ENCODE measurements around the gene AHNAK2.

The AHNAK2 gene

DNA sequence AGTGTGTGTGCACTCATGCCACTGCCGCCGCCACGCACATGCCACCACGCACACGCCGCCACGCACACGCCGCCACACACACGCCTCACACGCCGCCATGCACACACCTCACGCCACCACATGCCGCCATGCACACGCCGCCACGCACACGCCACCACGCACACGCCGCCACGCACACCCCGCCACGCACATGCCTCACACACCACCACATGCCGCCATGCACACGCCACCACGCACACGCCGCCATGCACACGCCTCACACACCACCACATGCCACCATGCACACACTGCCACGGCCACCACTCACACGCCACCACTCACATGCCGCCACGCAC is 13.7 kb upstream of the AHNAK2 start:
- DNase-seq (ENCODE audit: low read depth), result no peak
- H3K4me3 ChIP-seq (ENCODE audit: low read depth, low read length), result no peak overlapping the region
- TF ChIP-seq MYC (IDR thresholded peaks at IDR 0.05; ENCODE audit: low read depth, low read length) (no peak), POLR2A (IDR thresholded peaks at IDR 0.05; ENCODE audit: extremely low read depth, insufficient read length) (no peak)
- TF ChIP-seq, protein P1, sequence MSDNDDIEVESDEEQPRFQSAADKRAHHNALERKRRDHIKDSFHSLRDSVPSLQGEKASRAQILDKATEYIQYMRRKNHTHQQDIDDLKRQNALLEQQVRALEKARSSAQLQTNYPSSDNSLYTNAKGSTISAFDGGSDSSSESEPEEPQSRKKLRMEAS (IDR thresholded peaks at IDR 0.05; ENCODE audit: low read depth, low read length), result no peak
- TF ChIP-seq, protein P2, sequence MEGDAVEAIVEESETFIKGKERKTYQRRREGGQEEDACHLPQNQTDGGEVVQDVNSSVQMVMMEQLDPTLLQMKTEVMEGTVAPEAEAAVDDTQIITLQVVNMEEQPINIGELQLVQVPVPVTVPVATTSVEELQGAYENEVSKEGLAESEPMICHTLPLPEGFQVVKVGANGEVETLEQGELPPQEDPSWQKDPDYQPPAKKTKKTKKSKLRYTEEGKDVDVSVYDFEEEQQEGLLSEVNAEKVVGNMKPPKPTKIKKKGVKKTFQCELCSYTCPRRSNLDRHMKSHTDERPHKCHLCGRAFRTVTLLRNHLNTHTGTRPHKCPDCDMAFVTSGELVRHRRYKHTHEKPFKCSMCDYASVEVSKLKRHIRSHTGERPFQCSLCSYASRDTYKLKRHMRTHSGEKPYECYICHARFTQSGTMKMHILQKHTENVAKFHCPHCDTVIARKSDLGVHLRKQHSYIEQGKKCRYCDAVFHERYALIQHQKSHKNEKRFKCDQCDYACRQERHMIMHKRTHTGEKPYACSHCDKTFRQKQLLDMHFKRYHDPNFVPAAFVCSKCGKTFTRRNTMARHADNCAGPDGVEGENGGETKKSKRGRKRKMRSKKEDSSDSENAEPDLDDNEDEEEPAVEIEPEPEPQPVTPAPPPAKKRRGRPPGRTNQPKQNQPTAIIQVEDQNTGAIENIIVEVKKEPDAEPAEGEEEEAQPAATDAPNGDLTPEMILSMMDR (IDR thresholded peaks at IDR 0.05; ENCODE audit: low read depth, low read length), result no peak

DNA sequence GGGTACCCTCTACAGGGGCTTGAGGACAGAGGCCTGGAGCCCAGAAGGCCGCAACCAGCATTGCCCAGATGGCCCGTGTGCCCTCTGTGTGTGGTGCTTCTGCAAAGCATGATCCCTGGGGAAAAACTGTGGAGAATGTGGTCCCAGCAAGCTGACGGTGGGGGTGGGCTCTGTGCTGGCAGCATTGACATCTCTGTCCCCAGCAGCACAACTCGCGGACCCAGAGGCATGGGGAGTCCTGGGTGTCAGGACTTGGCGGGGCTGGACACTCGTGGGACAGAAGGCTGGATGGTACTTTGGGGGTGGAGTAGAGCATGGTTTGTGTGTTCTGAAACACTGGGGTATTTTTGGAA is 11.8 kb upstream of the AHNAK2 start:
- TF ChIP-seq, protein P1 (IDR thresholded peaks at IDR 0.05; ENCODE audit: low read depth, low read length), result no peak
- TF ChIP-seq POLR2A (IDR thresholded peaks at IDR 0.05; ENCODE audit: extremely low read depth, insufficient read length) (no peak), MYC (IDR thresholded peaks at IDR 0.05; ENCODE audit: low read depth, low read length) (no peak)
- TF ChIP-seq, protein P2 (IDR thresholded peaks at IDR 0.05; ENCODE audit: low read depth, low read length), result no peak
- DNase-seq (ENCODE audit: low read depth), result no peak
- H3K4me3 ChIP-seq (ENCODE audit: low read depth, low read length), result no peak overlapping the region

DNA sequence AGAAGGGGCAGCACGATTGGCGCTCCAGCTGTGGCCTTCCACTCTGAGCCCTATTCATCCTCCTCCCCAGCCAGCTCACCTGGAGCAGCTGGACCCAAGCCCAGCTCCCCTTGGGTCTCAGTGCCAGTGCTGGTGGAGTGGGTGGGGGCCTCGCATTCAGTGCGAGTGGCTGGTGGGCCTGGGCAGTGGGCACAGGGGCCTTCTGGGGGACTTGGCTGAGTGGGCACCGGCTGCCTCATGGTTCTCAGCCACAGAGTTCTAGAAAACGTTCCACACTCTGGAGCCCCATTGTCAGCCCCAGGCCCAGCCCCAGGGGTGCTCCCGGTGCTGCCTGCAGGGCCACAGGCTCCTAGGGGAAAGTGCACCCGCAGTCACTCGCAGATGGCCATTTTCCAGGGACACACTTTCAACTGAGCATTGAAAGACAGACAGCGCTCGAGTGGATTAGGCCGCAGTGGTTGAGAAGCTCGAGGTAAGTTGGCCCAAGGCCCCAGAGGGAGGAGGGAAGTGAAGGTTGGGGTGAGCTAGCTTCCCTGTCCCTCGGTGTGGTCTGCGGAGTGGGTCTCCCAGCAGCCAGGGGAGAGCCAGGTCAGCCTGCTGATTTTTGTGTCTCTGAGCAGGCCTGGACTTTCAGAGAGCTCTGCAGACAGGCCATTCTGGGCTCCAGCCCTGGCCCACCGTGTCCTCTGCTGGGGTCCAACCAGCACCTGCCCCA is 11.2 kb upstream of the AHNAK2 start:
- DNase-seq (ENCODE audit: low read depth), result no peak
- H3K4me3 ChIP-seq (ENCODE audit: low read depth, low read length), result no peak overlapping the region
- TF ChIP-seq, protein P1 (IDR thresholded peaks at IDR 0.05; ENCODE audit: low read depth, low read length), result no peak
- TF ChIP-seq, protein P2 (IDR thresholded peaks at IDR 0.05; ENCODE audit: low read depth, low read length), result no peak
- TF ChIP-seq POLR2A (IDR thresholded peaks at IDR 0.05; ENCODE audit: extremely low read depth, insufficient read length), result no peak

DNA sequence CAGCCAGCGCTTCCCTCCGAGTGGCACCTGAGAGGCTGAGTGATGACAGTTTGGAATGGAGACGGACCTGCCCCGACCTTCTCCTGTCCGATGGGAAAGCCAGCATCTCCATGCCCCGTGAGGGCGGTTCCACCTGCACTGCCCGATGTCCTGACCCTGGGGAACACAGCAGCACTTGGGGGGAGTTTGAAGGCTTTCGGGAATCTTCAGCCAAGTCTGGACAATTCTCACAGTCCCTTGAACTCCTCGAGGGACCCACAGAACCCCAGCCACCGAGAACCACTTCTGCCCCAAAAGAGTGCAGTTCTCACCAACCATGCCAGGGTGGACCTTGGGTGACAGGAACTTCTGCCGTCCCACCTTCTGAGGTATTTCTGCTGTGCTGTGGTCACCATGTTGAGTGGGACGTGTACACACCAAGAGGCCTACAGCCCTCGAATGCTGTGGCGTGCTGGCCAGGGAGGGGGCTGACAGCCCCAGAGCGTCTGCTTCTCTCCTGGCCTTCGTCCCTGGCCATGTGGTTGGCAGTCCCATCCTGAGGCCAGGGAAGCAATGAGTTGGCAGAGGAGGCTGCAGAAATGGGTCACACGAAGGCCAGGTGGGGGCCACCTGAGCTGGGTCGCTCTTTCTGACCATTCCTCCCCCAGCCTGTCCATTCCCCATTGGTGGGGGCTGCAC is 8.5 kb upstream of the AHNAK2 start:
- TF ChIP-seq, protein P2 (IDR thresholded peaks at IDR 0.05; ENCODE audit: low read depth, low read length), result no peak
- TF ChIP-seq MYC (IDR thresholded peaks at IDR 0.05; ENCODE audit: low read depth, low read length) (no peak), POLR2A (IDR thresholded peaks at IDR 0.05; ENCODE audit: extremely low read depth, insufficient read length) (no peak)
- TF ChIP-seq, protein P1 (IDR thresholded peaks at IDR 0.05; ENCODE audit: low read depth, low read length), result no peak
- peak overlapping the region; percentile 52 for H3K4me3 ChIP-seq (ENCODE audit: low read depth, low read length)

DNA sequence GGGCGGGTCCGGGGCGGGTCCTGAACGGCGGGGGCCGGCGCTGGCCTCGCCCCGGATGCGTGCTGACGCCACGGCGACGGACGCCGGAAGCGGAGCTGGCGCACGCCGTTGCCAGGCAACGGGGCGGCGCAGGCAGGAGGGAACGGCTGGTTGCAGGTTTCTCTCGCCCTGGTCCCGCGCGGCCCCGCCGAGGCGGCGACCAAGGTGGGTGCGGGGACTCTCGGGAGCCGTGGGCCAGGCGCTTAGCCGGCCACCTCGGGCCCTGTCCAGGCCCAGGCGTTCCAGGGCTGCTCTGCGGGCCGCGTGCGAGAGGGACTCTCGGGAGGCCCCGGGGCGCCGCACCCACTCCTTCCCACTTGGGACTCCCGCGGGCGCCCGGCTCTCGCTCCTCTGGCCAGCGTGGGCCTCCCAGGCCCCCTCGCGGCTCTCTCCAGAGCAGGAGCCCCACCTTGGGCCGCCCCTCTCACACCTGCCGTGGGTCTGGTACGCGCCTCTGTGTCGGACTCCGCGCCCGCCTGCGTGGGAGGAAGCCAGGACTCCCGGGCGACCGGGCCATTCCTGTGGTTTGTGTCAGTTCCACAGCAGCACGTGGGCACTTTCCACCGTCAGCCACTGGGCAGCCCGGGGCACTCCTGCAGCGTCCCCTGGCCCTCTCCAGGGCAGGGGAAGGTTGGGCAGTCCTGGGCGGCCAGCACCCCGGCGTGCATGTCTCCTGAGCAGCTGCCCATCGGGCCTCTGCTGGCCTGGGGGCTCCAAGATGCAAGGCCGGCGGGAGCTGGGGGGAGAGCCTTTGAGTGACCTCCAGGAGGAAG is 7.7 kb upstream of the AHNAK2 start, which contains the start of gene CLBA1:
Gene CLBA1 (plus strand): TSS at position 114 of the 812 bp plus-strand sequence. CDS start 644 bp downstream, at position 758.
- TF ChIP-seq, protein P2 (IDR thresholded peaks at IDR 0.05; ENCODE audit: low read depth, low read length), result no peak
- TF ChIP-seq MYC (IDR thresholded peaks at IDR 0.05; ENCODE audit: low read depth, low read length), result no peak
- TF ChIP-seq, protein P1 (IDR thresholded peaks at IDR 0.05; ENCODE audit: low read depth, low read length), result peak; percentile 37; the same call in 1 of the 2 replicates
- peak; percentile 60 for TF ChIP-seq POLR2A (IDR thresholded peaks at IDR 0.05; ENCODE audit: extremely low read depth, insufficient read length)
- peak; percentile 90 for DNase-seq (ENCODE audit: low read depth)
- H3K4me3 ChIP-seq (ENCODE audit: low read depth, low read length), result peak within 1 kb of the TSS; percentile 52

More for the DNA sequence above, 8.5 kb upstream of the AHNAK2 start:
- no peak for DNase-seq (ENCODE audit: low read depth)

All from NB4 (cell line).